Neural cell (in vitro differentiated cells): ENCODE measurements around the gene MILR1. TPM values are rescaled to one million over a fixed set of nuclear protein-coding genes. Genes with fewer than 3 reads are reported as not detected.

Experiments used
- H2AFZ ChIP-seq: fragments of 200-600, 300-800 bp; sonication (generic), shearing (Covaris generic); 2 replicates; pipeline ENCODE4 v1.6.0; 2014; ENCODE audit warnings: low read depth, mild to moderate bottlenecking, antibody characterized with exemption, low read length, moderate library complexity
- H3F3A ChIP-seq: fragments of 200-600 bp; shearing (Covaris generic); 2 replicates; pipeline ENCODE4 v1.6.1; 2016; ENCODE audit warnings: mild to moderate bottlenecking, moderate library complexity, mixed read lengths, antibody characterized with exemption, low read length; ENCODE audit not compliant: insufficient read depth, poor library complexity, severe bottlenecking
- H3K27ac ChIP-seq: fragments of 200-600, 300-800 bp; sonication (generic), shearing (Covaris generic); 2 replicates; pipeline ENCODE4 v1.5.1; 2014; ENCODE audit warnings: mild to moderate bottlenecking, low read length, moderate library complexity
- H3K27me3 ChIP-seq: fragments of 300-800, 200-600 bp; sonication (generic), shearing (Covaris generic); 2 replicates; pipeline ENCODE4 v1.6.0; 2014; ENCODE audit warnings: mild to moderate bottlenecking, low read depth, low read length, moderate library complexity; ENCODE audit not compliant: insufficient read depth
- H3K36me3 ChIP-seq: fragments of 300-800, 200-600 bp; sonication (generic), shearing (Covaris generic); 2 replicates; pipeline ENCODE4 v1.5.1; 2014; ENCODE audit warnings: mild to moderate bottlenecking, antibody characterized with exemption, low read length, moderate library complexity; ENCODE audit not compliant: insufficient read depth
- H3K4me2 ChIP-seq: fragments of 300-800, 200-600 bp; sonication (generic), shearing (Covaris generic); 2 replicates; pipeline ENCODE4 v1.6.0; 2014; ENCODE audit warnings: mild to moderate bottlenecking, low read length
- H3K4me3 ChIP-seq: fragments of 300-800, 200-600 bp; sonication (generic), shearing (Covaris generic); 2 replicates; pipeline ENCODE4 v1.5.1; 2014; ENCODE audit warnings: mild to moderate bottlenecking, low read length, moderate library complexity
- H3K79me2 ChIP-seq: fragments of 200-600 bp; shearing (Covaris generic); replicated peaks from 2 replicates; pipeline ENCODE4 v1.6.0; 2014; ENCODE audit warnings: mild to moderate bottlenecking, low read length, moderate library complexity; ENCODE audit not compliant: insufficient read depth
- H3K9ac ChIP-seq: fragments of 300-800, 200-600 bp; sonication (generic), shearing (Covaris generic); 2 replicates; pipeline ENCODE4 v1.6.1; 2016; ENCODE audit warnings: mild to moderate bottlenecking, low read length, mixed read lengths
- H3K9me2 ChIP-seq: fragments of 200-600 bp; shearing (Covaris generic); 2 replicates; pipeline ENCODE4 v1.6.1; 2016; ENCODE audit warnings: mild to moderate bottlenecking, low read length, mixed read lengths; ENCODE audit not compliant: insufficient read depth
- H3K9me3 ChIP-seq: fragments of 200-600, 300-800 bp; sonication (generic), shearing (Covaris generic); 2 replicates; pipeline ENCODE4 v1.6.1; 2016; ENCODE audit warnings: mild to moderate bottlenecking, mixed run types, low read length, moderate library complexity, mixed read lengths
- H4K20me1 ChIP-seq: fragments of 200-600 bp; shearing (Covaris generic); 2 replicates; pipeline ENCODE4 v1.6.1; 2016; ENCODE audit warnings: mild to moderate bottlenecking, mixed run types; ENCODE audit not compliant: insufficient read depth
- EP300 ChIP-seq: fragments of 450-650 bp; conservative IDR thresholded peaks from 2 replicates; pipeline ENCODE4 v1.6.1; 2014; ENCODE audit warnings: antibody characterized with exemption, mild to moderate bottlenecking, moderate library complexity; ENCODE audit not compliant: poor library complexity, severe bottlenecking
- EZH2 ChIP-seq: fragments of 200-600, 300-800 bp; shearing (Covaris generic), sonication (generic); IDR thresholded peaks from 2 replicates; pipeline ENCODE4 v1.6.1; 2014; ENCODE audit warnings: antibody characterized with exemption, low read length, borderline replicate concordance, mild to moderate bottlenecking; ENCODE audit not compliant: insufficient read depth, poor library complexity, severe bottlenecking
- MXI1 ChIP-seq: fragments of 450-650 bp; conservative IDR thresholded peaks from 2 replicates; pipeline ENCODE4 v1.6.1; 2014; ENCODE audit warnings: antibody characterized with exemption, mild to moderate bottlenecking; ENCODE audit not compliant: poor library complexity, severe bottlenecking
- POLR2AphosphoS5 ChIP-seq: IDR thresholded peaks from 2 replicates; pipeline ENCODE4 v1.6.1; 2012
- RAD21 ChIP-seq: fragments of 450-650 bp; conservative IDR thresholded peaks from 2 replicates; pipeline ENCODE4 v1.6.1; 2014; ENCODE audit warnings: antibody characterized with exemption, mild to moderate bottlenecking, moderate library complexity
- SMC3 ChIP-seq: fragments of 450-650 bp; conservative IDR thresholded peaks from 2 replicates; pipeline ENCODE4 v1.6.1; 2014; ENCODE audit warnings: antibody characterized with exemption, mild to moderate bottlenecking, moderate library complexity; ENCODE audit not compliant: poor library complexity
- TAF1 ChIP-seq: IDR thresholded peaks from 2 replicates; pipeline ENCODE4 v1.6.1; 2012; ENCODE audit warnings: low read depth
- polyA plus RNA-seq: library from polyadenylated mRNA; depleted of rRNA; stranded (reverse); fragments of >200 nt; gene quantifications from 2 replicates; pipeline ENCODE4 v1.2.3, GENCODE V29; 2014
- TF ChIP-seq, protein P1 (sequence below): fragments of 450-650 bp; IDR thresholded peaks from 2 replicates; pipeline ENCODE4 v1.5.1; 2014; ENCODE audit warnings: antibody characterized with exemption, mild to moderate bottlenecking, moderate library complexity; ENCODE audit not compliant: poor library complexity, severe bottlenecking
- TF ChIP-seq, protein P2 (sequence below): IDR thresholded peaks from 2 replicates; pipeline ENCODE4 v1.6.1; 2012; ENCODE audit warnings: borderline replicate concordance

Gene MILR1
- polyA plus RNA-seq, 1 donor from 2014 or later, result not detected

DNA sequence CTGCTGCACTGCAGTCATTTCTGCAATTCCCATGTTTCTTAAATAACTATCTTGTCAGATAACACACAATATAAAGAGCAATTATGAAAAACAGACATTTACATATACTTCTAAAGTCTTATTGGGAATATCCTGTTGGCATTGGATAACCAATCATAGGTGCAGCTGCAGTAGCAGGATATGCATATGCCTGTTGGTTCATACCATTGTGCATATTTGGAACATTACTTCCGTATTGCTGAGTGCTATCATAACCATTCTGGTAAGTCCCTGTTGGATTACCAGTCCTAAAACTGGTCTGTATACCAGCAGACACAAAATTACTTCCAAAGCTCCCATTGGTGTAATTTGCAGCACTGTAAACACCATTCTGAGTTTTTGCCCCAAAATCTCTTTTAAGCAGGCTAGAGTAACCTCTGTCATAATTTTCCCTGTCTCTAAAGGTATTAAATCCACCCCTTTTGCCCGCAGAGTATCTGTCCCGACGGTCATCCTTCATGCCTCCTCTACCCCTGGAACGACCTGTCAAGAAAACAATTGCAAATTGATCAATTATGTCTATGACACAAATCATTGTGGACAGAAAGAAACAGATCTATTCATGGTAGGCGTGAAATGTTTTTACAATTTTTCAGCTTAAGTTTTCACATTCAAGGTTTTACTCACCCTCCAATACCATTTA, 51.0 kb downstream of the MILR1 start:
- Histone ChIP-seq H3K9me2 (no peaks in the 10 kb centered on the region), H3K9me3 (no peaks in the 10 kb centered on the region), H3K27ac (no peak overlapping the region), H3K9ac (no peak overlapping the region), H3K79me2 (peaks cover 57% of the 10 kb centered on the region), H3K27me3 (no peaks in the 10 kb centered on the region), H2AFZ (no peak overlapping the region), H3F3A (peaks cover 18% of the 10 kb centered on the region), H3K36me3 (peaks cover 32% of the 10 kb centered on the region), H4K20me1 (peaks cover 28% of the 10 kb centered on the region), H3K4me3 (peak overlapping the region; percentile 20), H3K4me2 (no peak overlapping the region)
- TF ChIP-seq TAF1 (no peak), POLR2AphosphoS5 (no peak), RAD21 (no peak), MXI1 (no peak), EP300 (no peak), EZH2 (no peak), SMC3 (no peak)
- TF ChIP-seq, protein P1, sequence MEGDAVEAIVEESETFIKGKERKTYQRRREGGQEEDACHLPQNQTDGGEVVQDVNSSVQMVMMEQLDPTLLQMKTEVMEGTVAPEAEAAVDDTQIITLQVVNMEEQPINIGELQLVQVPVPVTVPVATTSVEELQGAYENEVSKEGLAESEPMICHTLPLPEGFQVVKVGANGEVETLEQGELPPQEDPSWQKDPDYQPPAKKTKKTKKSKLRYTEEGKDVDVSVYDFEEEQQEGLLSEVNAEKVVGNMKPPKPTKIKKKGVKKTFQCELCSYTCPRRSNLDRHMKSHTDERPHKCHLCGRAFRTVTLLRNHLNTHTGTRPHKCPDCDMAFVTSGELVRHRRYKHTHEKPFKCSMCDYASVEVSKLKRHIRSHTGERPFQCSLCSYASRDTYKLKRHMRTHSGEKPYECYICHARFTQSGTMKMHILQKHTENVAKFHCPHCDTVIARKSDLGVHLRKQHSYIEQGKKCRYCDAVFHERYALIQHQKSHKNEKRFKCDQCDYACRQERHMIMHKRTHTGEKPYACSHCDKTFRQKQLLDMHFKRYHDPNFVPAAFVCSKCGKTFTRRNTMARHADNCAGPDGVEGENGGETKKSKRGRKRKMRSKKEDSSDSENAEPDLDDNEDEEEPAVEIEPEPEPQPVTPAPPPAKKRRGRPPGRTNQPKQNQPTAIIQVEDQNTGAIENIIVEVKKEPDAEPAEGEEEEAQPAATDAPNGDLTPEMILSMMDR, result no peak
- TF ChIP-seq, protein P2, sequence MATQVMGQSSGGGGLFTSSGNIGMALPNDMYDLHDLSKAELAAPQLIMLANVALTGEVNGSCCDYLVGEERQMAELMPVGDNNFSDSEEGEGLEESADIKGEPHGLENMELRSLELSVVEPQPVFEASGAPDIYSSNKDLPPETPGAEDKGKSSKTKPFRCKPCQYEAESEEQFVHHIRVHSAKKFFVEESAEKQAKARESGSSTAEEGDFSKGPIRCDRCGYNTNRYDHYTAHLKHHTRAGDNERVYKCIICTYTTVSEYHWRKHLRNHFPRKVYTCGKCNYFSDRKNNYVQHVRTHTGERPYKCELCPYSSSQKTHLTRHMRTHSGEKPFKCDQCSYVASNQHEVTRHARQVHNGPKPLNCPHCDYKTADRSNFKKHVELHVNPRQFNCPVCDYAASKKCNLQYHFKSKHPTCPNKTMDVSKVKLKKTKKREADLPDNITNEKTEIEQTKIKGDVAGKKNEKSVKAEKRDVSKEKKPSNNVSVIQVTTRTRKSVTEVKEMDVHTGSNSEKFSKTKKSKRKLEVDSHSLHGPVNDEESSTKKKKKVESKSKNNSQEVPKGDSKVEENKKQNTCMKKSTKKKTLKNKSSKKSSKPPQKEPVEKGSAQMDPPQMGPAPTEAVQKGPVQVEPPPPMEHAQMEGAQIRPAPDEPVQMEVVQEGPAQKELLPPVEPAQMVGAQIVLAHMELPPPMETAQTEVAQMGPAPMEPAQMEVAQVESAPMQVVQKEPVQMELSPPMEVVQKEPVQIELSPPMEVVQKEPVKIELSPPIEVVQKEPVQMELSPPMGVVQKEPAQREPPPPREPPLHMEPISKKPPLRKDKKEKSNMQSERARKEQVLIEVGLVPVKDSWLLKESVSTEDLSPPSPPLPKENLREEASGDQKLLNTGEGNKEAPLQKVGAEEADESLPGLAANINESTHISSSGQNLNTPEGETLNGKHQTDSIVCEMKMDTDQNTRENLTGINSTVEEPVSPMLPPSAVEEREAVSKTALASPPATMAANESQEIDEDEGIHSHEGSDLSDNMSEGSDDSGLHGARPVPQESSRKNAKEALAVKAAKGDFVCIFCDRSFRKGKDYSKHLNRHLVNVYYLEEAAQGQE, result no peak

DNA sequence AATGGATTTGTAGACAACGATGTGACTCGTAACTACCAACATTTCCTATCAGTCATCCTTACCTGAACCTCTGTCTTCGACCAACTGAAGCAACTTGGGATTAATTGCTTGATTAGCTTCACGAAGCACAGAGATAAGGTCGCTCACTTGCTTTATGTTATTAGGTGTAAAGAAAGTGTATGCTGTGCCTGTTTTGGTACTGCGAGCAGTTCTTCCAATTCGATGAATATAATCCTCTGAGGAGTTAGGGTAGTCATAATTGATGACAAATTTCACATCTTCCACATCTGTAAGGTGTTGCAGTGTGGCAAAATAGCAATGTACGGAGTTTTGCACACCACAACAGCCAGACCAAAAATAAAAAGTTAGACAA, 51.6 kb downstream of the MILR1 start:
- H3K9ac ChIP-seq, result no peak overlapping the region
- no peak overlapping the region for H3K4me2 ChIP-seq
- H4K20me1 ChIP-seq, result peaks cover 28% of the 10 kb centered on the region
- no peaks in the 10 kb centered on the region for H3K9me3 ChIP-seq
- H3K27ac ChIP-seq, result no peak overlapping the region
- peaks cover 19% of the 10 kb centered on the region for H3F3A ChIP-seq
- H3K9me2 ChIP-seq, result no peaks in the 10 kb centered on the region
- no peak overlapping the region for H3K4me3 ChIP-seq
- no peaks in the 10 kb centered on the region for H3K27me3 ChIP-seq
- peaks cover 56% of the 10 kb centered on the region for H3K79me2 ChIP-seq
- H2AFZ ChIP-seq, result no peak overlapping the region
- peaks cover 32% of the 10 kb centered on the region for H3K36me3 ChIP-seq
- TF ChIP-seq EP300 (no peak), RAD21 (no peak), SMC3 (no peak), POLR2AphosphoS5 (no peak), TAF1 (no peak), MXI1 (no peak), EZH2 (no peak)
- TF ChIP-seq, protein P2, result no peak
- TF ChIP-seq, protein P1, result no peak
